Upper lobe of left lung (tissue), 6 donors: ENCODE data around the gene GRIK3. TPM values are rescaled to one million over a fixed set of nuclear protein-coding genes. Genes with fewer than 3 reads are reported as not detected.

Source experiments
- ATAC-seq, 2 donors: fragments of 200-7000 bp; cut with Tn5 transposase; one replicate each; pipeline ENCODE4 v1.9.1; 2022; ENCODE audit warnings: mild to moderate bottlenecking in 2 of 2, moderate library complexity in 2 of 2; ENCODE audit not compliant: low FRiP score in 2 of 2
- DNase-seq, 2 donors: peaks; one replicate each; pipeline ENCODE4 v3.0.0-alpha.2; 2019 to 2020
- H3K27ac ChIP-seq, 4 donors: fragments of 200-600 bp; sonication (generic); one replicate each; pipeline ENCODE4 v1.5.1; 2016 to 2019
- H3K27me3 ChIP-seq, 4 donors: fragments of 200-600 bp; sonication (generic); one replicate each; pipeline ENCODE4 v1.5.1; 2017 to 2019
- H3K36me3 ChIP-seq, 4 donors: fragments of 200-600 bp; sonication (generic); one replicate each; pipeline ENCODE4 v1.5.1; 2016 to 2019
- H3K4me1 ChIP-seq, 4 donors: fragments of 200-600 bp; sonication (generic); one replicate each; pipeline ENCODE4 v1.5.1; 2018 to 2019
- H3K4me3 ChIP-seq, 4 donors: fragments of 200-600 bp; sonication (generic); one replicate each; pipeline ENCODE4 v1.5.1; 2017 to 2019; ENCODE audit warnings: mild to moderate bottlenecking in 2 of 4, moderate library complexity in 1 of 4
- H3K9me3 ChIP-seq, 4 donors: fragments of 200-600 bp; sonication (generic); one replicate each; pipeline ENCODE4 v1.5.1; 2018 to 2019
- EP300 ChIP-seq, 4 donors: sonication (generic); formaldehyde crosslinking; IDR thresholded peaks; one replicate each; pipeline ENCODE4 v1.5.1; 2017; ENCODE audit warnings: antibody characterized with exemption in 4 of 4, control low read depth in 2 of 4
- POLR2A ChIP-seq, 4 donors: fragments of 450-650 bp; IDR thresholded peaks; one replicate each; pipeline ENCODE4 v1.5.1; 2016 to 2017; ENCODE audit warnings: antibody characterized with exemption in 4 of 4, mild to moderate bottlenecking in 2 of 4
- POLR2AphosphoS5 ChIP-seq, 2 donors: sonication (generic); formaldehyde crosslinking; IDR thresholded peaks; one replicate each; pipeline ENCODE4 v1.5.1; 2017; ENCODE audit warnings: antibody characterized with exemption in 2 of 2
- WGBS, 2 donors: methylation state at CpG; one replicate each; pipeline ENCODE4 v1.1.5; 2017 to 2018; 5-methylcytosine and 5-hydroxymethylcytosine counted together
- total RNA-seq, 6 donors: library from RNA; depleted of rRNA in 4 of 6; stranded (reverse); fragments of >200 nt in 4 of 6; gene quantifications; one replicate each; pipeline versions ENCODE4 v1.1.0 to v1.2.1, GENCODE V29; 2016 to 2021
- TF ChIP-seq, protein P1 (sequence below), 6 experiments: fragments of 450-650 bp in 4 of 6; fragments of 200-600 bp in 2 of 6; sonication (generic) in 2 of 6; IDR thresholded peaks; one replicate each; pipeline ENCODE4 v1.5.1; 2016 to 2019; ENCODE audit warnings: antibody characterized with exemption in 6 of 6
- donor health status: DM: no; HTN: no; CAD: no; lungs with moderate emphysema.
- donor health status: DM: no; HTN: yes; CAD: no; lungs with severe emphysema.

The GRIK3 gene
- total RNA-seq, 6 donors from 2014 or later, result 0.10 to 0.22 TPM; not detected in 4

DNA sequence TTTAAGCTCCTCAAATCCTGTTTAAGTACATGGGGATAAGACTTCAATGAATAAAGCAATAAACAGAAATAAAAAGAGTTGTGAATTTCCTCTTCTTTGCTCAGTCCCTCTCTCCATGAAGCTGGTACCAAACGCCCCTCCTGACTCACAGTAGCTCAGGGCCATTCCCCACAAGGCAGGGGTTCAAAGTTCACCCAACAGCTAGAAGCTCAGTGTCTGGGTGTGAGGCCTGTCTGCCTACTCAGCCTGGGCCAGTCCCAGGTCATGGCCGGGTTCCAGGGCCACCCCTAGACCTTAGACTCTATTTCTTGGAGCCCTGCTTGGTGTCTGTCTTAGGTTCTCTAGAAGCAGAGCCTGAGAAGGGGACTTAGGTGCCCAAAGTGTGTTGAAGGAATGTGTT lies 251.5 kb downstream of the GRIK3 start:
- no peaks in the 10 kb centered on the region for H3K9me3 ChIP-seq
- TF ChIP-seq POLR2AphosphoS5 (IDR thresholded peaks at IDR 0.05), result no peak
- no peak for TF ChIP-seq POLR2A (IDR thresholded peaks at IDR 0.05)
- TF ChIP-seq, protein P1, sequence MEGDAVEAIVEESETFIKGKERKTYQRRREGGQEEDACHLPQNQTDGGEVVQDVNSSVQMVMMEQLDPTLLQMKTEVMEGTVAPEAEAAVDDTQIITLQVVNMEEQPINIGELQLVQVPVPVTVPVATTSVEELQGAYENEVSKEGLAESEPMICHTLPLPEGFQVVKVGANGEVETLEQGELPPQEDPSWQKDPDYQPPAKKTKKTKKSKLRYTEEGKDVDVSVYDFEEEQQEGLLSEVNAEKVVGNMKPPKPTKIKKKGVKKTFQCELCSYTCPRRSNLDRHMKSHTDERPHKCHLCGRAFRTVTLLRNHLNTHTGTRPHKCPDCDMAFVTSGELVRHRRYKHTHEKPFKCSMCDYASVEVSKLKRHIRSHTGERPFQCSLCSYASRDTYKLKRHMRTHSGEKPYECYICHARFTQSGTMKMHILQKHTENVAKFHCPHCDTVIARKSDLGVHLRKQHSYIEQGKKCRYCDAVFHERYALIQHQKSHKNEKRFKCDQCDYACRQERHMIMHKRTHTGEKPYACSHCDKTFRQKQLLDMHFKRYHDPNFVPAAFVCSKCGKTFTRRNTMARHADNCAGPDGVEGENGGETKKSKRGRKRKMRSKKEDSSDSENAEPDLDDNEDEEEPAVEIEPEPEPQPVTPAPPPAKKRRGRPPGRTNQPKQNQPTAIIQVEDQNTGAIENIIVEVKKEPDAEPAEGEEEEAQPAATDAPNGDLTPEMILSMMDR (IDR thresholded peaks at IDR 0.05), result no peak
- no peak for TF ChIP-seq EP300 (IDR thresholded peaks at IDR 0.05)
- DNase-seq (no peak), ATAC-seq (no peak)
- H3K27ac ChIP-seq, result no peak overlapping the region
- H3K4me1 ChIP-seq, result no peaks in the 10 kb centered on the region
- no peak overlapping the region for H3K4me3 ChIP-seq
- no peaks in the 10 kb centered on the region for H3K36me3 ChIP-seq
- no peaks in the 10 kb centered on the region for H3K27me3 ChIP-seq
- WGBS, 2 donors, result 58 to 93% methylated on average over 2 of the region's 2 CpGs

DNA sequence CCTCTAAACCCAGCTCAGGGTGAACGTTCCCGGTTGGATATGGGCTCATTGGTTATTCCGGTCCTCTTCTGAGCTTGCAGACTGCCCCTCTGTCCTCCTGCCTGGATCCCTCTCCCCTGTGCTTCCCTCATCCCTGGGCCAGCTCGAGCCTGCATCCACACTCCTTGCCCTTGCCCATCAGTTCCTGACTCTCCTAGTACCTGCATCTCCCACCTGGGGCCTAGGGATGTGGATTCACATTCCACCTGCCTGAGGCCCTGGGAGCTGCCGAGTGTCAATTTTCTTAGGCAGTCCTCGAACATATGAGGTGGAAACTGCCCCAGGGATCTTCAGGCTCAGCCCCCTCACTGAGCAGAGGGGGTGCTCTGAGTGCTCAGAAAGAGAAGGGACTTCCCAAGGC lies 252.2 kb downstream of the GRIK3 start:
- H3K9me3 ChIP-seq, result no peaks in the 10 kb centered on the region
- no peak overlapping the region for H3K27ac ChIP-seq
- no peak overlapping the region for H3K4me3 ChIP-seq
- DNase-seq (no peak), ATAC-seq (no peak)
- no peaks in the 10 kb centered on the region for H3K27me3 ChIP-seq
- TF ChIP-seq POLR2AphosphoS5 (IDR thresholded peaks at IDR 0.05), result no peak
- TF ChIP-seq POLR2A (IDR thresholded peaks at IDR 0.05), result no peak
- TF ChIP-seq, protein P1 (IDR thresholded peaks at IDR 0.05), result no peak
- no peak for TF ChIP-seq EP300 (IDR thresholded peaks at IDR 0.05)
- 69 to 83% methylated on average over 5 to 6 of the region's 6 CpGs for whole genome bisulfite sequencing, 2 donors
- H3K4me1 ChIP-seq, result no peaks in the 10 kb centered on the region
- H3K36me3 ChIP-seq, result no peaks in the 10 kb centered on the region

DNA sequence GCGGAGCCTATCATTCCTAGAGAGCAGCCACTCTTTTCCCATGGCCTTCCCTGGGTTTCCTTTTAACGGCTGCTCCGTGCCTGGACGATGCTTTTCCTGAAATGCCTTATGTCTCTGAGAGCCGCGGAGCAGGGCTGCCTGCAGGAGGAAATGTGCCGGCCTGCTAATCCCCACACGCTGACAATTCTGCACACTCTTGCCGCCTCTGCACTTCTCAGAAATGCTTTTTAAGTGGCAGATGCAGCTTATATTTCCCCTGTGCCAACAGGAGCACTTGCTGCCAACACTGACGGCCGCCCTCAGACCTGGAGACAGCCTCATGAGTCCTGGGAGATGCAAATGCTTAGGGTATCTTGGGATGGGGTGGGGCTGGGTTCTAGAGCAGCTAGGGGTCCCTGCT lies 253.2 kb downstream of the GRIK3 start:
- 74 to 81% methylated on average over 9 to 11 of the region's 11 CpGs for WGBS, 2 donors

DNA sequence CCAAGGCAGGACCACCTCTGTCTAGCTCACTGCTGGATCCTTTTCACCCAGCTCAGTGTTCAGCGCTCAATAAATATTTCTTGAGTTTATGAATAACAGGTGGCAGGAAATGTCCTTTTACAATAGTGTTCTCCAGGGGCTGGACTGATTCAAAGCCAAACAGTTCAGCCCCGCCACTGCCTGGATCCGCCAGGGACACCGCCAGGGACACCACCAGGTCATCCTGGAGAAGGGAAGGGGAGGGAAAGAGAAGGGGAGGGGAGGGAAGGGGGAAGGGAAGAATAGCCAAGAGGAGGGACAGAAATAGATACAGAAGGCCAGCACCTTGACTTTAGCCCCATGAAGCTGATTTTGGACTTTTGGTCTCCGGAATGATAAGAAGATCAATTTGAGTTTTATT lies 255.6 kb downstream of the GRIK3 start:
- ATAC-seq, result no peak
- WGBS, 2 donors, result 46 to 48% methylated on average over 4 to 5 of the region's 5 CpGs
- Histone ChIP-seq H3K36me3 (no peaks in the 10 kb centered on the region), H3K27ac (no peak overlapping the region), H3K4me3 (no peak overlapping the region), H3K27me3 (no peaks in the 10 kb centered on the region), H3K4me1 (no peaks in the 10 kb centered on the region), H3K9me3 (no peaks in the 10 kb centered on the region)
- no peak for DNase-seq
- TF ChIP-seq POLR2AphosphoS5 (IDR thresholded peaks at IDR 0.05), result no peak
- no peak for TF ChIP-seq EP300 (IDR thresholded peaks at IDR 0.05)
- TF ChIP-seq, protein P1 (IDR thresholded peaks at IDR 0.05), result no peak

More for the DNA sequence above, 253.2 kb downstream of the GRIK3 start:
- Histone ChIP-seq H3K9me3 (no peaks in the 10 kb centered on the region), H3K27me3 (no peaks in the 10 kb centered on the region), H3K4me3 (no peak overlapping the region), H3K27ac (no peak overlapping the region), H3K4me1 (no peaks in the 10 kb centered on the region), H3K36me3 (no peaks in the 10 kb centered on the region)
- TF ChIP-seq EP300 (IDR thresholded peaks at IDR 0.05) (no peak), POLR2A (IDR thresholded peaks at IDR 0.05) (no peak), POLR2AphosphoS5 (IDR thresholded peaks at IDR 0.05) (no peak)
- TF ChIP-seq, protein P1 (IDR thresholded peaks at IDR 0.05), result no peak
- ATAC-seq, result no peak
- DNase-seq, result no peak

DNA sequence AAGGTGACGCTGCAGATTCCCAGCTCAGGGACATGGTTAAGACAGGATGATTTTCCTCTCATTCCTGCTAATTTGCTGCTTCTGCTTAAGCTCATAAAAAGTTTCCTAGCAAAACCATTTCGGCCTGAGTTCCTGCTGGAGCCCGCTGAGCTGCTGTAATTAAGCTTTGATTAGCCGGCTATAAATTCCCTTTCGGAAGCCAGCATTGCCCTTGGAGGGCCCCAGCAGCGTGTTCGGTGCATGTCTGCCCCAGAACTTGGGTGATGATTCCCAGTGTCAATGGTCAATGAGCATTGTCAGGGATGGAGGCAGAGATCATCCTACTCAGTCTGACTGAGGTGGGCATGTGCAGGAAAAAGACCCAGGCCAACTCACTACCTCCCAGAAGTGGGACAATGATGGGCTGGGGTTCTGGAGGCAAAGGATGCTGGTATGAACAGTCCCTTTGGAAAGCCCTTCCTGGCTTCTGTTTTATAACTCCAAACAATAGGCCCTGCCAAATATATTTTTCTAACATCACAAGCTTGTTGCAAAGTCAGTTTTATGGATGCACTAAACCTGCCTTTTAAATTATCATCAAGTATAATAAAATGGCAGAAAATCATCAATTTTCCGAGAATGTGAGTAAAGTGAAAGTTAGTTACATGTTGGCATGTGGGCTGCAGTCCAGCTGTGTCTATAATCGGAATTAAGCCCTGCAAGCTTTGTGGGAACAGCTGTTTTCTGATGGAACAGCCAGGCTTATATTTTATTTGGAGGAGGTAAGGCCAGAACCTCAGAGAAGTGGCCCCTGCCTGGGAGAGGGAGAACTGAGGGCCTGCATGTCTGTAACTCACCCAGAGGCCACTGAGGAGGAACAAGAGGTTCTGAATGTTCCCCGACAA lies 257.1 kb downstream of the GRIK3 start:
- 59 to 66% methylated on average over 10 of the region's 10 CpGs for WGBS, 2 donors
- H3K9me3 ChIP-seq, result no peaks in the 10 kb centered on the region
- H3K4me3 ChIP-seq, result no peak overlapping the region
- H3K36me3 ChIP-seq, result no peaks in the 10 kb centered on the region
- DNase-seq, result no peak
- H3K27me3 ChIP-seq, result no peaks in the 10 kb centered on the region
- no peak for TF ChIP-seq POLR2AphosphoS5 (IDR thresholded peaks at IDR 0.05)
- no peak for TF ChIP-seq EP300 (IDR thresholded peaks at IDR 0.05)
- no peak for TF ChIP-seq POLR2A (IDR thresholded peaks at IDR 0.05)
- H3K4me1 ChIP-seq, result no peaks in the 10 kb centered on the region
- H3K27ac ChIP-seq, result no peak overlapping the region
- ATAC-seq, result no peak
